ENCODE data around the gene L1CAM.
A peak's percentile ranks its signal among the peaks of the same experiment; 100 is the strongest.

The L1CAM gene

GRCh38 chrX:153885968-153886903 is at the start of gene L1CAM:
Gene L1CAM, minus strand, starts transcription at chrX:153886173. Its CDS starts 10,337 bp downstream, at chrX:153875836.
- no peak for DNase-seq (ENCODE audit: low read depth in 2 of 2)

- DNase-seq (ENCODE audit: low read depth in 2 of 2) = no peak
Observed at GRCh38 chrX:153935326-153935851, 49.4 kb upstream of the L1CAM start.

GRCh38 chrX:153934762-153935325 is 48.9 kb upstream of the L1CAM start, which contains the start of gene NAA10:
Gene NAA10, minus strand, starts transcription at chrX:153935037. Its CDS starts 133 bp downstream, at chrX:153934904.
- peak in 1 of 2 donors; percentile 73 for DNase-seq (ENCODE audit: low read depth in 2 of 2)

- no peak for DNase-seq (ENCODE audit: low read depth in 2 of 2)
Observed at GRCh38 chrX:153934148-153934761, 48.3 kb upstream of the L1CAM start.

GRCh38 chrX:153933748-153934147 is 47.8 kb upstream of the L1CAM start:
- no peak for DNase-seq (ENCODE audit: low read depth in 2 of 2)

- DNase-seq (ENCODE audit: low read depth in 2 of 2) = no peak
Observed at GRCh38 chrX:153932220-153932915, 46.4 kb upstream of the L1CAM start.

GRCh38 chrX:153931748-153932147 is 45.8 kb upstream of the L1CAM start:
- DNase-seq (ENCODE audit: low read depth in 2 of 2) = no peak

GRCh38 chrX:153931151-153931550 is 45.2 kb upstream of the L1CAM start:
- no peak for DNase-seq (ENCODE audit: low read depth in 2 of 2)

- no peak for DNase-seq (ENCODE audit: low read depth in 2 of 2)
Observed at GRCh38 chrX:153930011-153930910, 44.3 kb upstream of the L1CAM start.

GRCh38 chrX:153929576-153929975 is 43.6 kb upstream of the L1CAM start:
- no peak for DNase-seq (ENCODE audit: low read depth in 2 of 2)

GRCh38 chrX:153928846-153929245 is 42.9 kb upstream of the L1CAM start:
- no peak for DNase-seq (ENCODE audit: low read depth in 2 of 2)

- peak; percentile 87 to 94 for DNase-seq (ENCODE audit: low read depth in 2 of 2)
Observed at GRCh38 chrX:153927922-153928760, 42.2 kb upstream of the L1CAM start.

GRCh38 chrX:153927672-153927921 is 41.6 kb upstream of the L1CAM start:
- DNase-seq (ENCODE audit: low read depth in 2 of 2) = no peak

- DNase-seq (ENCODE audit: low read depth in 2 of 2) = peak; percentile 63 to 74
Observed at GRCh38 chrX:153926858-153927671, 41.1 kb upstream of the L1CAM start.

- DNase-seq (ENCODE audit: low read depth in 2 of 2) = no peak
Observed at GRCh38 chrX:153926552-153926857, 40.5 kb upstream of the L1CAM start.

- peak in 1 of 2 donors; percentile 58 for DNase-seq (ENCODE audit: low read depth in 2 of 2)
Observed at GRCh38 chrX:153925739-153926551, 40.0 kb upstream of the L1CAM start, which contains the start of gene ARHGAP4. Gene ARHGAP4, minus strand, starts transcription at chrX:153926264. Its CDS starts 62 bp downstream, at chrX:153926202.

- DNase-seq (ENCODE audit: low read depth in 2 of 2) = no peak
Observed at GRCh38 chrX:153925387-153925738, 39.4 kb upstream of the L1CAM start.

GRCh38 chrX:153924149-153924861 is 38.3 kb upstream of the L1CAM start:
- DNase-seq (ENCODE audit: low read depth in 2 of 2) = no peak

All from stimulated activated CD8-positive, alpha-beta memory T cell treated with anti-CD3 and anti-CD28 coated beads, Interleukin-7, amount 100 ng/mL, for 4 hours (primary cell).